HCT116 (cell line): ENCODE data around the gene ZSWIM5. TPM values are rescaled to one million over a fixed set of nuclear protein-coding genes. Genes with fewer than 3 reads are reported as not detected.

ENCODE experiments used
- ATAC-seq: fragments of 200-7000 bp; cut with Tn5 transposase; 2 replicates; pipeline ENCODE4 v1.9.1; 2020; ENCODE audit warnings: mild to moderate bottlenecking, moderate library complexity
- BruUV-seq: library from RNA; stranded (reverse); fragments of 400-500 nt; replicated peaks from 2 replicates; lab custom pipeline; 2021; lab: Mats Ljungman, UMichigan
- CTCF ChIA-PET: fragments of 300-600 bp; sonication (Branson Sonifier 250); formaldehyde crosslinking; loops from one replicate; lab custom pipeline; 2021; ENCODE audit warnings: antibody characterized with exemption; lab: Charles Lee
- POLR2A ChIA-PET: fragments of 300-600, 350-600 bp; sonication (Branson Sonifier 250); formaldehyde crosslinking; loops from one replicate; lab custom pipeline; 2021; ENCODE audit warnings: antibody characterized with exemption; lab: Charles Lee
- RAD21 ChIA-PET, 2 experiments: fragments of 300-600 bp; sonication (Branson Sonifier 250); formaldehyde crosslinking; loops; one replicate each; lab custom pipeline; 2023; ENCODE audit warnings: low total read pairs in 2 of 2; ENCODE audit not compliant: uncharacterized antibody in 2 of 2, unreplicated experiment in 2 of 2, low non-redundant PET in 1 of 2; lab: Charles Lee
- DNase-seq: peaks from one replicate; pipeline ENCODE4 v3.0.0-alpha.2; 2010; ENCODE audit warnings: low read depth, low spot score
- H2AFZ ChIP-seq: fragments of 200-600 bp; shearing (Covaris generic), sonication (generic); 2 replicates; pipeline ENCODE4 v1.6.1; 2017; ENCODE audit warnings: low read depth, mixed run types, mixed read lengths, antibody characterized with exemption, low read length; ENCODE audit not compliant: poor library complexity, severe bottlenecking
- H3K27ac ChIP-seq: 2 replicates; pipeline ENCODE4 v1.5.1; 2012; ENCODE audit warnings: low read depth, low read length
- H3K27me3 ChIP-seq: fragments of 200-600 bp; sonication (generic); 2 replicates; pipeline ENCODE4 v1.6.1; 2016; ENCODE audit warnings: mixed run types, low read length, mixed read lengths; ENCODE audit not compliant: insufficient read depth
- H3K36me3 ChIP-seq, 2 experiments: fragments of 200-500 bp in 1 of 2; fragments of 200-600 bp in 1 of 2; sonication (Bioruptor generic) in 1 of 2; sonication (generic) in 1 of 2; 2 replicates each; pipeline versions ENCODE4 v1.5.1 to v1.6.1; 2014 to 2016; ENCODE audit warnings: low read length in 2 of 2, inconsistent platforms in 1 of 2, mixed read lengths in 1 of 2, mixed run types in 1 of 2; ENCODE audit not compliant: insufficient read depth in 2 of 2, control insufficient read depth in 1 of 2
- H3K4me1 ChIP-seq, 2 experiments: fragments of 200-600 bp in 1 of 2; sonication (generic) in 1 of 2; 2 replicates each; pipeline versions ENCODE4 v1.5.1 to v1.6.1; 2012 to 2017; ENCODE audit warnings: low read length in 2 of 2, inconsistent platforms in 1 of 2, mild to moderate bottlenecking in 1 of 2, mixed read lengths in 1 of 2, mixed run types in 1 of 2, moderate library complexity in 1 of 2; ENCODE audit not compliant: insufficient read depth in 2 of 2, control insufficient read depth in 1 of 2
- H3K4me2 ChIP-seq: fragments of 200-600 bp; sonication (generic); 2 replicates; pipeline ENCODE4 v1.6.1; 2017; ENCODE audit warnings: mixed run types, low read length, mixed read lengths
- H3K4me3 ChIP-seq, 2 experiments: fragments of 200-600 bp in 1 of 2; sonication (generic) in 1 of 2; replicated peaks in 1 of 2; 2 replicates each; pipeline ENCODE4 v1.5.1; 2011 to 2016; ENCODE audit warnings: low read length in 2 of 2, control low read depth in 1 of 2, low read depth in 1 of 2, mild to moderate bottlenecking in 1 of 2, mixed read lengths in 1 of 2, mixed run types in 1 of 2
- H3K79me2 ChIP-seq: fragments of 200-600 bp; sonication (generic); 2 replicates; pipeline ENCODE4 v1.6.1; 2017; ENCODE audit warnings: mild to moderate bottlenecking, mixed run types, low read length, moderate library complexity, mixed read lengths; ENCODE audit not compliant: insufficient read depth
- H3K9ac ChIP-seq: fragments of 200-600 bp; sonication (generic); 2 replicates; pipeline ENCODE4 v1.6.1; 2016; ENCODE audit warnings: low read length, mixed read lengths
- H3K9me2 ChIP-seq: fragments of 200-600 bp; sonication (generic), shearing (Covaris generic); 2 replicates; pipeline ENCODE4 v1.6.1; 2017; ENCODE audit warnings: mixed run types, mild to moderate bottlenecking, moderate library complexity; ENCODE audit not compliant: insufficient read depth
- H3K9me3 ChIP-seq, 2 experiments: fragments of 200-500 bp in 1 of 2; fragments of 200-600 bp in 1 of 2; sonication (Bioruptor generic) in 1 of 2; sonication (generic) in 1 of 2; 2 replicates each; pipeline ENCODE4 v1.6.1; 2014 to 2017; ENCODE audit warnings: low read length in 2 of 2, mixed read lengths in 2 of 2, inconsistent platforms in 1 of 2, low read depth in 1 of 2, mild to moderate bottlenecking in 1 of 2, mixed run types in 1 of 2, moderate library complexity in 1 of 2; ENCODE audit not compliant: control insufficient read depth in 1 of 2, insufficient read depth in 1 of 2
- H4K20me1 ChIP-seq: fragments of 200-600 bp; sonication (generic), shearing (Covaris generic); 2 replicates; pipeline ENCODE4 v1.6.1; 2017; ENCODE audit warnings: mixed run types, mild to moderate bottlenecking, moderate library complexity; ENCODE audit not compliant: insufficient read depth
- ELF1 ChIP-seq: IDR thresholded peaks from 2 replicates; pipeline ENCODE4 v1.6.1; 2012; ENCODE audit warnings: low read depth, borderline replicate concordance
- FOSL1 ChIP-seq: IDR thresholded peaks from 2 replicates; pipeline ENCODE4 v1.6.1; 2012; ENCODE audit warnings: low read depth
- RAD21 ChIP-seq: IDR thresholded peaks from 2 replicates; pipeline ENCODE4 v1.6.1; 2012; ENCODE audit warnings: low read depth, mild to moderate bottlenecking
- SRF ChIP-seq: IDR thresholded peaks from 2 replicates; pipeline ENCODE4 v1.6.1; 2012; ENCODE audit warnings: low read depth
- YY1 ChIP-seq: IDR thresholded peaks from 2 replicates; pipeline ENCODE4 v1.6.1; 2011; ENCODE audit warnings: low read length, low read depth, moderate library complexity, mild to moderate bottlenecking; ENCODE audit not compliant: insufficient replicate concordance; ENCODE audit errors: extremely low read depth
- intact Hi-C: fragments of 100-400 bp; cut with micrococcal nuclease; formaldehyde crosslinking; loops from 2 replicates; pipeline ENCODE4 v1.10.0; 2022
- total RNA-seq: library from RNA; stranded (reverse); gene quantifications from one replicate; pipeline ENCODE4 v1.2.1, GENCODE V29; 2021; ENCODE audit not compliant: unreplicated experiment
- TF ChIP-seq, protein P1 (sequence below), 3 experiments: fragments of 200-600 bp in 1 of 3; sonication (generic) in 1 of 3; IDR thresholded peaks in 2 of 3; conservative IDR thresholded peaks in 1 of 3; 2 replicates each; pipeline ENCODE4 v1.5.1; 2012 to 2017; ENCODE audit warnings: low read depth in 2 of 3, low read length in 2 of 3, antibody characterized with exemption in 1 of 3, borderline replicate concordance in 1 of 3, control low read depth in 1 of 3, mild to moderate bottlenecking in 1 of 3, mixed read lengths in 1 of 3, mixed run types in 1 of 3, moderate library complexity in 1 of 3; ENCODE audit not compliant: insufficient read depth in 1 of 3
- TF ChIP-seq, protein P2 (sequence below): IDR thresholded peaks from 2 replicates; pipeline ENCODE4 v1.6.1; 2012

The ZSWIM5 gene
- total RNA-seq, 1 experiment from 2014 or later, result 1.1 TPM

DNA sequence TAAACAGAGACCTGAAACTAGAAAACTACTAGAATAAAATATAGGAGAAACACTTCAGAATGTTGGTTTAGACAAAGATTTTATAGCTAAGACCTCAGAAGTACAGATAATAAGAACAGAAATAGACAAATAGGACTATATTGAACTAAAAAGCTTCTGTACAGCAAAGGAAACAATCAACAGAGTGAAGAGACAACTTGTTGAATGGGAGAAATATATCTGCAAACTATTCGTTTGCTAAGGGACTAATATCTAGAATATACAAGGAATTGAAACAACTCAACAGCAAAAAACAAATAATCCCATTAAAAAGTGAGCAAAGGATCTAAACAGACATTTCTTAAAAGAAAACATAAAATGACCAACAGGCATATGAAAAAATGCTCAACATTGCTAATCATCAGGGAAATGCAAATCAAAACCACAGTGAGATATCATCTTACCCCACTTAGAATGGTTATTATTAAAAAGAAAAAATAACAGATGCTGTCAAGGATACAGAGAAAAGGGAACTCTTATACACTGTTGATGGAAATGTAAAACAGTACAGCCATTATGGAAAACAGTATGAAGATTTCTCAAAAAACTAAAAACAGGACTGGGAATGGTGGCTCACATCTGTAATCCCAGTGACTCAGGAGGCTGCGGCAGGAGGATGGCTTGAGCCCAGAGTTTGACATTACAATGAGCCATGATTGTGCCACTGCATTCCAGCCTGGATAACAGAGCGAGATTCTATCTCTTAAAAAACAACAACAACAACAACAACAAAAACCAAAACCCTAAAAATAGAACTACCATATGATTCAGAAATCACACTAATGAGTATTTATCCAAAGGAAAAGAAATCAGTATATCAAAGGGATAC is 37.3 kb upstream of the ZSWIM5 start:
- no peak for DNase-seq
- H3K4me3 ChIP-seq, result no peak overlapping the region
- H3K9me2 ChIP-seq, result no peaks in the 10 kb centered on the region
- H3K4me1 ChIP-seq, result peaks cover 0 to 5% of the 10 kb centered on the region in 2 experiments; a peak in 1 of 4 replicates
- ATAC-seq, result no peak
- RAD21 ChIA-PET, result no interaction called here
- no peak overlapping the region for H3K9ac ChIP-seq
- BruUV-seq, result no TSS peak
- H3K27me3 ChIP-seq, result no peaks in the 10 kb centered on the region
- no peak overlapping the region for H3K4me2 ChIP-seq
- no peaks in the 10 kb centered on the region for H3K9me3 ChIP-seq
- no peak for TF ChIP-seq SRF
- TF ChIP-seq FOSL1, result no peak
- no peak for TF ChIP-seq YY1
- no peak for TF ChIP-seq RAD21
- TF ChIP-seq, protein P1, sequence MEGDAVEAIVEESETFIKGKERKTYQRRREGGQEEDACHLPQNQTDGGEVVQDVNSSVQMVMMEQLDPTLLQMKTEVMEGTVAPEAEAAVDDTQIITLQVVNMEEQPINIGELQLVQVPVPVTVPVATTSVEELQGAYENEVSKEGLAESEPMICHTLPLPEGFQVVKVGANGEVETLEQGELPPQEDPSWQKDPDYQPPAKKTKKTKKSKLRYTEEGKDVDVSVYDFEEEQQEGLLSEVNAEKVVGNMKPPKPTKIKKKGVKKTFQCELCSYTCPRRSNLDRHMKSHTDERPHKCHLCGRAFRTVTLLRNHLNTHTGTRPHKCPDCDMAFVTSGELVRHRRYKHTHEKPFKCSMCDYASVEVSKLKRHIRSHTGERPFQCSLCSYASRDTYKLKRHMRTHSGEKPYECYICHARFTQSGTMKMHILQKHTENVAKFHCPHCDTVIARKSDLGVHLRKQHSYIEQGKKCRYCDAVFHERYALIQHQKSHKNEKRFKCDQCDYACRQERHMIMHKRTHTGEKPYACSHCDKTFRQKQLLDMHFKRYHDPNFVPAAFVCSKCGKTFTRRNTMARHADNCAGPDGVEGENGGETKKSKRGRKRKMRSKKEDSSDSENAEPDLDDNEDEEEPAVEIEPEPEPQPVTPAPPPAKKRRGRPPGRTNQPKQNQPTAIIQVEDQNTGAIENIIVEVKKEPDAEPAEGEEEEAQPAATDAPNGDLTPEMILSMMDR (IDR thresholded peaks at IDR 0.05 in 2 of 3, conservative IDR thresholded peaks at IDR 0.05 in 1 of 3; ENCODE audit: borderline replicate concordance in 1 of 3, insufficient read depth in 1 of 3, low read depth in 2 of 3, low read length in 2 of 3), result no peak
- TF ChIP-seq ELF1, result no peak
- TF ChIP-seq, protein P2, sequence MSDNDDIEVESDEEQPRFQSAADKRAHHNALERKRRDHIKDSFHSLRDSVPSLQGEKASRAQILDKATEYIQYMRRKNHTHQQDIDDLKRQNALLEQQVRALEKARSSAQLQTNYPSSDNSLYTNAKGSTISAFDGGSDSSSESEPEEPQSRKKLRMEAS, result no peak
- no peaks in the 10 kb centered on the region for H4K20me1 ChIP-seq
- no peaks in the 10 kb centered on the region for H3K79me2 ChIP-seq
- H3K36me3 ChIP-seq, result no peaks in the 10 kb centered on the region
- POLR2A ChIA-PET, result no interaction called here
- intact Hi-C loops, result no loop called here
- CTCF ChIA-PET, result no interaction called here
- no peak overlapping the region for H2AFZ ChIP-seq
- no peak overlapping the region for H3K27ac ChIP-seq
